OCI-LY3 (cell line): Measurements from ENCODE around the gene IGF2BP3.
A peak's percentile ranks its signal among the peaks of the same experiment; 100 is the strongest.

Source experiments
- H2AFZ ChIP-seq: fragments of 200-600, 300-600 bp; shearing (Covaris generic); 2 replicates; pipeline ENCODE4 v1.6.0; 2014; ENCODE audit warnings: antibody characterized with exemption, low read depth, low read length
- H3K27ac ChIP-seq: fragments of 200-600, 300-600 bp; sonication (generic); 2 replicates; pipeline ENCODE4 v1.5.1; 2014; ENCODE audit warnings: mild to moderate bottlenecking, low read length, moderate library complexity, mixed read lengths
- H3K27me3 ChIP-seq: fragments of 200-600, 300-600 bp; sonication (generic); 2 replicates; pipeline ENCODE4 v1.6.1; 2014; ENCODE audit warnings: low read depth, low read length, mixed read lengths
- H3K36me3 ChIP-seq: fragments of 200-600, 300-600 bp; sonication (generic); replicated peaks from 2 replicates; pipeline ENCODE3; 2014; ENCODE audit warnings: low read depth, low read length, mixed read lengths
- H3K4me1 ChIP-seq: fragments of 300-600, 200-600 bp; sonication (generic); 2 replicates; pipeline ENCODE4 v1.6.1; 2014; ENCODE audit warnings: low read length, mixed read lengths
- H3K4me2 ChIP-seq: fragments of 200-600, 300-600 bp; sonication (generic); 2 replicates; pipeline ENCODE4 v1.6.1; 2014; ENCODE audit warnings: low read length, mixed read lengths
- H3K4me3 ChIP-seq: fragments of 300-600, 200-600 bp; sonication (generic); 2 replicates; pipeline ENCODE4 v1.5.1; 2014; ENCODE audit warnings: antibody characterized with exemption, mild to moderate bottlenecking, low read length, moderate library complexity
- H3K79me2 ChIP-seq: fragments of 300-600, 200-600 bp; shearing (Covaris generic); 2 replicates; pipeline ENCODE4 v1.6.1; 2014; ENCODE audit warnings: mild to moderate bottlenecking, low read length, mixed read lengths
- H3K9ac ChIP-seq: fragments of 300-600, 200-600 bp; shearing (Covaris generic); 2 replicates; pipeline ENCODE4 v1.6.0; 2014; ENCODE audit warnings: mild to moderate bottlenecking, low read length, moderate library complexity
- H3K9me3 ChIP-seq: fragments of 200-600, 300-600 bp; shearing (Covaris generic); 2 replicates; pipeline ENCODE4 v1.6.1; 2014; ENCODE audit warnings: low read length, mixed read lengths; ENCODE audit not compliant: insufficient read depth
- H4K20me1 ChIP-seq: fragments of 200-600, 300-600 bp; sonication (generic); 2 replicates; pipeline ENCODE4 v1.6.1; 2016; ENCODE audit warnings: low read length, mixed read lengths; ENCODE audit not compliant: insufficient read depth
- CTCF ChIP-seq: fragments of 200-600, 300-600 bp; sonication (generic); IDR thresholded peaks from 2 replicates; pipeline ENCODE4 v1.5.1; 2014; ENCODE audit warnings: antibody characterized with exemption, low read length, low read depth
- EZH2phosphoT487 ChIP-seq: fragments of 200-600 bp; shearing (Covaris generic); IDR thresholded peaks from 2 replicates; pipeline ENCODE4 v1.6.1; 2018; ENCODE audit warnings: antibody characterized with exemption, mixed run types, low read depth

IGF2BP3 gene

GRCh38 chr7:23373151-23374004 is 96.9 kb downstream of the IGF2BP3 start:
- Histone ChIP-seq H3K4me2 (peak overlapping the region; percentile 90), H3K27ac (peak overlapping the region; percentile 98), H3K36me3 (peaks cover 23% of the 10 kb centered on the region), H2AFZ (no peak overlapping the region), H3K79me2 (peaks cover 83% of the 10 kb centered on the region), H3K4me1 (peaks cover 85% of the 10 kb centered on the region), H4K20me1 (peaks cover 3% of the 10 kb centered on the region; the same call in 1 of the 2 replicates), H3K9me3 (no peaks in the 10 kb centered on the region; the same call in 1 of the 2 replicates), H3K4me3 (peak overlapping the region; percentile 68), H3K9ac (peak overlapping the region; percentile 79; the same call in 1 of the 2 replicates), H3K27me3 (no peaks in the 10 kb centered on the region)
- no peak for TF ChIP-seq CTCF
- no peak for TF ChIP-seq EZH2phosphoT487

GRCh38 chr7:23372611-23373010 is 97.7 kb downstream of the IGF2BP3 start:
- Histone ChIP-seq H3K79me2 (peaks cover 81% of the 10 kb centered on the region), H3K4me3 (peak overlapping the region; percentile 68), H3K4me2 (peak overlapping the region; percentile 90), H4K20me1 (peaks cover 3% of the 10 kb centered on the region; the same call in 1 of the 2 replicates), H3K4me1 (peaks cover 90% of the 10 kb centered on the region), H3K27me3 (no peaks in the 10 kb centered on the region), H3K36me3 (peaks cover 23% of the 10 kb centered on the region), H3K9me3 (no peaks in the 10 kb centered on the region; the same call in 1 of the 2 replicates), H3K9ac (peak overlapping the region; percentile 79), H2AFZ (no peak overlapping the region), H3K27ac (peak overlapping the region; percentile 98)
- TF ChIP-seq EZH2phosphoT487 (no peak), CTCF (no peak)

- Histone ChIP-seq H3K4me2 (peak overlapping the region; percentile 26; the same call in 1 of the 2 replicates), H3K4me1 (peaks cover 87% of the 10 kb centered on the region), H3K36me3 (peaks cover 28% of the 10 kb centered on the region), H3K27ac (no peak overlapping the region), H3K4me3 (no peak overlapping the region), H3K79me2 (peaks cover 80% of the 10 kb centered on the region), H3K9me3 (no peaks in the 10 kb centered on the region; the same call in 1 of the 2 replicates), H3K27me3 (no peaks in the 10 kb centered on the region), H3K9ac (no peak overlapping the region), H4K20me1 (peaks cover 5% of the 10 kb centered on the region; the same call in 1 of the 2 replicates), H2AFZ (no peak overlapping the region)
- no peak for TF ChIP-seq CTCF
- no peak for TF ChIP-seq EZH2phosphoT487
Measured at GRCh38 chr7:23371654-23372053, 98.6 kb downstream of the IGF2BP3 start.

GRCh38 chr7:23369695-23370404 is 100.4 kb downstream of the IGF2BP3 start:
- H3K36me3 ChIP-seq: peaks cover 33% of the 10 kb centered on the region
- H3K27me3 ChIP-seq: no peaks in the 10 kb centered on the region
- H2AFZ ChIP-seq: no peak overlapping the region
- H3K9me3 ChIP-seq: no peaks in the 10 kb centered on the region; the same call in 1 of the 2 replicates
- TF ChIP-seq EZH2phosphoT487: no peak
- TF ChIP-seq CTCF: no peak
- H3K27ac ChIP-seq: no peak overlapping the region
- no peak overlapping the region for H3K9ac ChIP-seq
- H4K20me1 ChIP-seq: peaks cover 8% of the 10 kb centered on the region; the same call in 1 of the 2 replicates
- peak overlapping the region; percentile 11; the same call in 1 of the 2 replicates for H3K4me2 ChIP-seq
- peaks cover 74% of the 10 kb centered on the region for H3K4me1 ChIP-seq
- H3K79me2 ChIP-seq: peaks cover 71% of the 10 kb centered on the region
- no peak overlapping the region for H3K4me3 ChIP-seq
